HEK293T (cell line): Measurements from ENCODE around the gene THUMPD1.

Source experiments
- CTCF ChIA-PET: fragments of 350-600 bp; formaldehyde crosslinking; extraction: SDS; loops from one replicate; lab custom pipeline; 2021; ENCODE audit warnings: antibody characterized with exemption, inconsistent platforms; lab: Yijun Ruan, JAX
- POLR2A ChIA-PET: fragments of 350-600 bp; formaldehyde crosslinking; extraction: SDS; loops from one replicate; lab custom pipeline; 2020; ENCODE audit warnings: antibody characterized with exemption, inconsistent platforms; lab: Yijun Ruan, JAX
- DNase-seq: peaks from one replicate; pipeline ENCODE4 v3.0.0; 2012; ENCODE audit warnings: mixed read lengths; ENCODE audit errors: extremely low spot score
- ARNT ChIP-seq: fragments of 450-650 bp; IDR thresholded peaks from 2 replicates; pipeline ENCODE4 v1.6.1; 2017; ENCODE audit warnings: mild to moderate bottlenecking
- BHLHE40 ChIP-seq: fragments of 450-650 bp; IDR thresholded peaks from 2 replicates; pipeline ENCODE4 v1.6.1; 2016; ENCODE audit warnings: mild to moderate bottlenecking, moderate library complexity, borderline replicate concordance
- CTBP1 ChIP-seq: fragments of 450-650 bp; IDR thresholded peaks from 2 replicates; pipeline ENCODE4 v1.6.1; 2016; ENCODE audit warnings: borderline replicate concordance
- ELF4 ChIP-seq: fragments of 450-650 bp; IDR thresholded peaks from 2 replicates; pipeline ENCODE4 v1.6.1; 2017; ENCODE audit warnings: antibody characterized with exemption
- FOXA1 ChIP-seq: fragments of 450-650 bp; IDR thresholded peaks from 2 replicates; pipeline ENCODE4 v1.6.1; 2016; ENCODE audit warnings: mild to moderate bottlenecking
- FOXK2 ChIP-seq: fragments of 450-650 bp; IDR thresholded peaks from 2 replicates; pipeline ENCODE4 v1.6.1; 2016; ENCODE audit warnings: mild to moderate bottlenecking
- FOXM1 ChIP-seq: fragments of 450-650 bp; IDR thresholded peaks from 2 replicates; pipeline ENCODE4 v1.6.1; 2017; ENCODE audit warnings: mild to moderate bottlenecking, borderline replicate concordance
- HDGF ChIP-seq: fragments of 450-650 bp; IDR thresholded peaks from 2 replicates; pipeline ENCODE4 v1.6.1; 2017; ENCODE audit warnings: antibody characterized with exemption, borderline replicate concordance
- L3MBTL2 ChIP-seq: fragments of 450-650 bp; conservative IDR thresholded peaks from 2 replicates; pipeline ENCODE4 v1.6.1; 2016; ENCODE audit warnings: mild to moderate bottlenecking
- LEF1 ChIP-seq: fragments of 450-650 bp; IDR thresholded peaks from 2 replicates; pipeline ENCODE4 v1.6.1; 2017; ENCODE audit warnings: mild to moderate bottlenecking, borderline replicate concordance
- NFRKB ChIP-seq: fragments of 450-650 bp; IDR thresholded peaks from 2 replicates; pipeline ENCODE4 v1.6.1; 2016; ENCODE audit warnings: mild to moderate bottlenecking, moderate library complexity
- SP1 ChIP-seq: fragments of 450-650 bp; IDR thresholded peaks from 2 replicates; pipeline ENCODE4 v1.6.1; 2017
- SUZ12 ChIP-seq: fragments of 450-650 bp; IDR thresholded peaks from 2 replicates; pipeline ENCODE4 v1.6.1; 2016; ENCODE audit warnings: mild to moderate bottlenecking
- TARDBP ChIP-seq: fragments of 450-650 bp; IDR thresholded peaks from 2 replicates; pipeline ENCODE4 v1.6.1; 2016
- ZNF384 ChIP-seq: fragments of 450-650 bp; IDR thresholded peaks from 2 replicates; pipeline ENCODE4 v1.6.1; 2016
- TF ChIP-seq, protein P1 (sequence below): fragments of 450-650 bp; IDR thresholded peaks from 2 replicates; pipeline ENCODE4 v1.6.1; 2016

Gene THUMPD1

DNA sequence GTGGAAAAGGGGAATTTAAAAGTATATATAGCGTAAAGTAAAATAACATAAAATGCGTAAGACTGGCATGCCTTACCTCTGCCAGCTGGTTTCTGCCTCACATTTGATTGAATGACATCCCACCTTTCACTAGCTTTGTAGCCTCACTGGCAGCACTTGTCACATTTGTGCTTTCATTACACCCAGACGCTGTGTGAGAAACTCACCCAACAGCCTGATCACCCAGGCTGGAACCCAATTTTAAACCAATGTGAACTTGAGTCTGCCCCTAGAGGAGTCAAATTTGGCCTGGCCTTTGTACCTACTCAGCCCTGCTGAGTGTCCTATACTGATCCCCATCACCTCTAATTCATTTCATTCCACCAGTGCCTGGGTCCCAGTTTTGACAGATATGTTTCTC, 4.8 kb upstream of the THUMPD1 start:
- no peak for TF ChIP-seq TARDBP
- no peak for TF ChIP-seq NFRKB
- TF ChIP-seq FOXK2 = no peak
- TF ChIP-seq LEF1 = no peak
- TF ChIP-seq FOXA1 = no peak
- TF ChIP-seq SUZ12 = no peak
- TF ChIP-seq HDGF = no peak
- TF ChIP-seq CTBP1 = no peak
- no peak for TF ChIP-seq SP1
- TF ChIP-seq ZNF384 = no peak
- DNase-seq = no peak
- ChIA-PET CTCF (no interaction called here), POLR2A (no interaction called here)

DNA sequence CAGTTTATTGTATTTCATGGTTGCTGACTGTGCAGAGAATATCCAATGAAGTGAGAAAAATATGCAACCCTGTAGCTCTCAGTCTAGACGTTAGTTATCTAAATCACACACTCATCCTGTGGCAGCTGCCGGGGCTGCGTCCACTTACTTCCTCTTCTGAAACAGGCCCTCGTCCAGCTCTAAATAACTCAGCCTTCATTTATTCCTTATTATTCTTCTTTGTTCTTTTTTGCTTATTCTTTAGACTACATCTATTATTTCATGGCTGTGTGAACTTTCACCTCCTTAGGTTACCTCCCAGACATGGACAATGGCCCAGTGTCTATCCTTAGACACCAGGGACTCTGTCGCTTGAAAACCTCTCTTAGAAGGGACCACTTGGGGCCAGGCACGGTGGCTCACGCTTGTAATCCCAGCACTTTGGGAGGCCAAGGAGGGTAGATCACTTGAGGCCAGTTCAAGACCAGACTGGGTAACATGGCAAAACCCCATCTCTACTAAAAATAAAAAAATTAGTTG, 3.4 kb upstream of the THUMPD1 start:
- DNase-seq = no peak
- ChIA-PET POLR2A (no interaction called here), CTCF (no interaction called here)
- TF ChIP-seq HDGF (no peak), FOXA1 (no peak), NFRKB (no peak), SUZ12 (no peak), ELF4 (no peak), ZNF384 (no peak), BHLHE40 (no peak), L3MBTL2 (no peak), CTBP1 (no peak), TARDBP (no peak), FOXM1 (no peak), LEF1 (no peak), SP1 (no peak), FOXK2 (no peak), ARNT (no peak)
- TF ChIP-seq, protein P1, sequence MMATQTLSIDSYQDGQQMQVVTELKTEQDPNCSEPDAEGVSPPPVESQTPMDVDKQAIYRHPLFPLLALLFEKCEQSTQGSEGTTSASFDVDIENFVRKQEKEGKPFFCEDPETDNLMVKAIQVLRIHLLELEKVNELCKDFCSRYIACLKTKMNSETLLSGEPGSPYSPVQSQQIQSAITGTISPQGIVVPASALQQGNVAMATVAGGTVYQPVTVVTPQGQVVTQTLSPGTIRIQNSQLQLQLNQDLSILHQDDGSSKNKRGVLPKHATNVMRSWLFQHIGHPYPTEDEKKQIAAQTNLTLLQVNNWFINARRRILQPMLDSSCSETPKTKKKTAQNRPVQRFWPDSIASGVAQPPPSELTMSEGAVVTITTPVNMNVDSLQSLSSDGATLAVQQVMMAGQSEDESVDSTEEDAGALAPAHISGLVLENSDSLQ = no peak

GRCh38 chr16:20743591-20743990, 2.0 kb upstream of the THUMPD1 start:
- CTCF ChIA-PET = interaction anchor here (0.5 kb wide), 1 partner anchor 406 kb away, joined by 3 read pairs; no protein-coding TSS in a partner anchor
- no peak for DNase-seq
- POLR2A ChIA-PET = no interaction called here
- TF ChIP-seq ARNT = no peak

DNA sequence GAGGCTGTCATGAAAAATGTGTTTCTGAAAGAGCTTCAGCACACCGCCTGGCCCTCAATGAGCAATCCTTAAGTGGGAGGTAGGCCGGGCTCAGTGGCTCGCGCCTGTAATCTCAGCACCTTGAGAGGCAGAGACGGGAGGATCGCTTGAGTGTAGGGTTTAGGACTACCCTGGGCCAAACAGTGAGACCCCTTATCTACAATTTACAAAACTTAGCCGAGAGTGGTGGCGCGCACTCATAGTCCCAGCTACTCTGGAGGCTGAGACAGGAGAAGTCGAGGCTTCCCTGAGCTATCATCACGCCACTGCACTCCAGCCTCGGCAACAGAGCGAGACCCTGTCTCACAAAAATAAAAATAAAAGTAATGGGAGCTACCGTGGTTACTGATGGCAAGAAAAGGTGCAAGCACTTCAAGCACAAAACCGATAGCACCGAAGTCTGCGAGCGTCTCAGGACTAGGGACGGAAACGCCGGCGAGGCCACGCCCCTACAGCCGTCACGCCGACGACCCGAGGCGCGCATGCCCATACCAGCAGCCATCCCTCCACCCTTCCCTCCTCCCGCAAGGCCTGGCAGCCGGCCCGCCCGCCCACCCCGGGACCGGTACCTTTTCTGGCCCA, 607 bp downstream of the THUMPD1 start:
- DNase-seq = peak; percentile 90
- TF ChIP-seq ZNF384 = no peak
- TF ChIP-seq CTBP1 = no peak
- no peak for TF ChIP-seq FOXK2
- TF ChIP-seq FOXA1 = no peak
- POLR2A ChIA-PET = interaction anchor here (1.7 kb wide), 1 partner anchor 66 kb away, joined by 9 read pairs; the partner anchor contains the start of genes ERI2 and REXO5
- CTCF ChIA-PET = interaction anchor here (0.6 kb wide), 1 partner anchor 22 kb away, joined by 4 read pairs; no protein-coding TSS in a partner anchor

- CTCF ChIA-PET = interaction anchor here (0.6 kb wide), 1 partner anchor 23 kb away, joined by 4 read pairs; no protein-coding TSS in a partner anchor
- POLR2A ChIA-PET = interaction anchor here (1.7 kb wide), 1 partner anchor 66 kb away, joined by 9 read pairs; the partner anchor contains the start of genes ERI2 and REXO5
- TF ChIP-seq ARNT (no peak), BHLHE40 (no peak), SP1 (no peak)
- TF ChIP-seq, protein P1 = no peak
- DNase-seq = no peak
These were observed 1.4 kb downstream of the THUMPD1 start for GRCh38 chr16:20740007-20740883.

- ChIA-PET POLR2A (no interaction called here), CTCF (no interaction called here)
- TF ChIP-seq, protein P1 = no peak
- TF ChIP-seq FOXA1 (no peak), LEF1 (no peak), HDGF (no peak)
- DNase-seq = no peak
These were observed 6.1 kb downstream of the THUMPD1 start for GRCh38 chr16:20735490-20735889.
